ENCODE data around the gene CPVL. TPM values are rescaled to one million over a fixed set of nuclear protein-coding genes. Genes with fewer than 3 reads are reported as not detected.

Gene CPVL
- total and polyA plus RNA-seq, 2 experiments from 2014 or later, result 30.6 to 95.2 TPM

- Histone ChIP-seq H3K4me1 (ENCODE audit: low read depth) (no peaks in the 10 kb centered on the region), H3K9me3 (ENCODE audit: low read depth) (no peaks in the 10 kb centered on the region), H3K27me3 (no peaks in the 10 kb centered on the region), H3K36me3 (no peaks in the 10 kb centered on the region), H3K27ac (no peak overlapping the region), H3K4me3 (no peak overlapping the region)
- DNase-seq (ENCODE audit: low read depth in 1 of 2, low spot score in 1 of 2), result no peak
- no peak for TF ChIP-seq CTCF (IDR thresholded peaks at IDR 0.05; ENCODE audit: low read depth, low read length)
Measured at GRCh38 chr7:29043576-29043975, 102.8 kb downstream of the CPVL start.

- Histone ChIP-seq H3K27ac (no peak overlapping the region), H3K27me3 (no peaks in the 10 kb centered on the region), H3K4me3 (no peak overlapping the region), H3K9me3 (ENCODE audit: low read depth) (no peaks in the 10 kb centered on the region), H3K4me1 (ENCODE audit: low read depth) (no peaks in the 10 kb centered on the region), H3K36me3 (no peaks in the 10 kb centered on the region)
- DNase-seq (ENCODE audit: low read depth in 1 of 2, low spot score in 1 of 2), result peak in 1 of 2 donors; percentile 12
- TF ChIP-seq CTCF (IDR thresholded peaks at IDR 0.05; ENCODE audit: low read depth, low read length), result no peak
Measured at GRCh38 chr7:29042824-29043231, 103.5 kb downstream of the CPVL start.

GRCh38 chr7:29041991-29042390, 104.3 kb downstream of the CPVL start:
- TF ChIP-seq CTCF (IDR thresholded peaks at IDR 0.05; ENCODE audit: low read depth, low read length), result no peak
- Histone ChIP-seq H3K4me1 (ENCODE audit: low read depth) (no peaks in the 10 kb centered on the region), H3K36me3 (no peaks in the 10 kb centered on the region)

GRCh38 chr7:29040579-29040925, 105.8 kb downstream of the CPVL start:
- H3K27ac ChIP-seq, result no peak overlapping the region
- no peak for TF ChIP-seq CTCF (IDR thresholded peaks at IDR 0.05; ENCODE audit: low read depth, low read length)

More at GRCh38 chr7:29041991-29042390, 104.3 kb downstream of the CPVL start:
- Histone ChIP-seq H3K27ac (no peak overlapping the region), H3K4me3 (no peak overlapping the region), H3K27me3 (no peaks in the 10 kb centered on the region), H3K9me3 (ENCODE audit: low read depth) (no peaks in the 10 kb centered on the region)
- no peak for DNase-seq (ENCODE audit: low read depth in 1 of 2, low spot score in 1 of 2)

GRCh38 chr7:29039821-29040578, 106.3 kb downstream of the CPVL start:
- no peak for TF ChIP-seq CTCF (IDR thresholded peaks at IDR 0.05; ENCODE audit: low read depth, low read length)
- no peaks in the 10 kb centered on the region for H3K9me3 ChIP-seq (ENCODE audit: low read depth)
- H3K4me1 ChIP-seq (ENCODE audit: low read depth), result no peaks in the 10 kb centered on the region
- no peak overlapping the region for H3K27ac ChIP-seq
- peak in 1 of 2 donors; percentile 73 for DNase-seq (ENCODE audit: low read depth in 1 of 2, low spot score in 1 of 2)
- no peaks in the 10 kb centered on the region for H3K27me3 ChIP-seq
- H3K4me3 ChIP-seq, result no peak overlapping the region
- H3K36me3 ChIP-seq, result no peaks in the 10 kb centered on the region

More at GRCh38 chr7:29040579-29040925, 105.8 kb downstream of the CPVL start:
- no peak for DNase-seq (ENCODE audit: low read depth in 1 of 2, low spot score in 1 of 2)
- Histone ChIP-seq H3K9me3 (ENCODE audit: low read depth) (no peaks in the 10 kb centered on the region), H3K4me3 (no peak overlapping the region), H3K27me3 (no peaks in the 10 kb centered on the region), H3K36me3 (no peaks in the 10 kb centered on the region), H3K4me1 (ENCODE audit: low read depth) (no peaks in the 10 kb centered on the region)

Measured in cardiac muscle cell (in vitro differentiated cells and primary cell).